ENCODE data around the gene EIF4E3. TPM values are rescaled to one million over a fixed set of nuclear protein-coding genes. Genes with fewer than 3 reads are reported as not detected.

Gene EIF4E3
- total RNA-seq, 2 donors from 2014 or later: 8.2 to 9.6 TPM

DNA sequence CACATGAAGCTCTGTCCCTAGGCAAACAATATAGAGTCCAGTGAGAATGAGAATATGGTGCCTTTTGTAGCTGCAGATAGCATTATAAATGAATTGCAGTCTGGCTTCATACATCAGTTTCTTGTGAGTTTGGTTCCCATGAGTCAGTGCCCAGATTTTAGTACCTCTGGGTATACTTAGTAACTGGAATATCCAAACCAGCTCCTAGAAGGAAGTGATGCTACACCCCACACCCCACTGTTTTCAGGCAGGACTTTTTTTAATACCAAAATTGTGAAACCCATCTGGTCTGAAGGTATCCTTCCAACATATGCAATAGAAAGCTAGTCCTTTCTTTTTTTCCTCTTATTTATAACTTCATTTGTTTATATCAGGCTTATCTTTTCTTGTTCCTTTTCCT is 99.5 kb downstream of the EIF4E3 start:
- DNase-seq (no peak), ATAC-seq (no peak)
- no peaks in the 10 kb centered on the region for H3K27me3 ChIP-seq
- H3K4me3 ChIP-seq: no peak overlapping the region
- no peak for TF ChIP-seq POLR2A (IDR thresholded peaks at IDR 0.05)
- TF ChIP-seq, protein P1, sequence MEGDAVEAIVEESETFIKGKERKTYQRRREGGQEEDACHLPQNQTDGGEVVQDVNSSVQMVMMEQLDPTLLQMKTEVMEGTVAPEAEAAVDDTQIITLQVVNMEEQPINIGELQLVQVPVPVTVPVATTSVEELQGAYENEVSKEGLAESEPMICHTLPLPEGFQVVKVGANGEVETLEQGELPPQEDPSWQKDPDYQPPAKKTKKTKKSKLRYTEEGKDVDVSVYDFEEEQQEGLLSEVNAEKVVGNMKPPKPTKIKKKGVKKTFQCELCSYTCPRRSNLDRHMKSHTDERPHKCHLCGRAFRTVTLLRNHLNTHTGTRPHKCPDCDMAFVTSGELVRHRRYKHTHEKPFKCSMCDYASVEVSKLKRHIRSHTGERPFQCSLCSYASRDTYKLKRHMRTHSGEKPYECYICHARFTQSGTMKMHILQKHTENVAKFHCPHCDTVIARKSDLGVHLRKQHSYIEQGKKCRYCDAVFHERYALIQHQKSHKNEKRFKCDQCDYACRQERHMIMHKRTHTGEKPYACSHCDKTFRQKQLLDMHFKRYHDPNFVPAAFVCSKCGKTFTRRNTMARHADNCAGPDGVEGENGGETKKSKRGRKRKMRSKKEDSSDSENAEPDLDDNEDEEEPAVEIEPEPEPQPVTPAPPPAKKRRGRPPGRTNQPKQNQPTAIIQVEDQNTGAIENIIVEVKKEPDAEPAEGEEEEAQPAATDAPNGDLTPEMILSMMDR (IDR thresholded peaks at IDR 0.05): no peak
- no peaks in the 10 kb centered on the region for H3K4me1 ChIP-seq
- H3K36me3 ChIP-seq (replicated peaks in 1 of 2; ENCODE audit: insufficient read depth in 1 of 2, low read depth in 2 of 2): no peaks in the 10 kb centered on the region
- intact Hi-C loops (cut with DNase I): no loop called here
- no peak overlapping the region for H3K27ac ChIP-seq
- no peaks in the 10 kb centered on the region for H3K9me3 ChIP-seq

Other genes starting within 250 kb of the EIF4E3 start
- 10 to 100 TPM; 85.7 to 86.1 TPM for gene FOXP1, start 141.7 kb downstream of the EIF4E3 start, total RNA-seq
- 1 to 10 TPM in 1 of 2 donors, under 1 TPM in 1; 0.33 to 2.3 TPM for gene GPR27, start 28.5 kb upstream of the EIF4E3 start, total RNA-seq
- gene PROK2, start 59.7 kb upstream of the EIF4E3 start, total RNA-seq: not detected

Data from body of pancreas (tissue), 4 donors.